GM12878 (cell line): Measurements from ENCODE around the gene CALR. TPM values are rescaled to one million over a fixed set of nuclear protein-coding genes. Genes with fewer than 3 reads are reported as not detected.
A peak's percentile ranks its signal among the peaks of the same experiment; 100 is the strongest.

ENCODE experiments used
- BRCA1 ChIP-seq: IDR thresholded peaks from 2 replicates; pipeline ENCODE4 v1.6.1; 2011; ENCODE audit warnings: low read depth, low read length, improper control_type of control experiment
- CBX5 ChIP-seq: sonication (generic); IDR thresholded peaks from 2 replicates; pipeline ENCODE4 v1.6.1; 2016; ENCODE audit warnings: low read depth, moderate library complexity, mild to moderate bottlenecking, inconsistent platforms
- CEBPB ChIP-seq, 2 experiments: fragments of 150-350 bp in 1 of 2; IDR thresholded peaks; 2 replicates each; pipeline ENCODE4 v1.6.1; 2012 to 2014; ENCODE audit warnings: low read depth in 2 of 2, low read length in 2 of 2, borderline replicate concordance in 1 of 2, inconsistent platforms in 1 of 2
- CREM ChIP-seq: IDR thresholded peaks from 2 replicates; pipeline ENCODE4 v1.6.1; 2014; ENCODE audit warnings: antibody characterized with exemption, low read depth
- DPF2 ChIP-seq: fragments of 450-650 bp; IDR thresholded peaks from 2 replicates; pipeline ENCODE4 v1.6.1; 2017; ENCODE audit warnings: mild to moderate bottlenecking
- E4F1 ChIP-seq: fragments of 450-650 bp; IDR thresholded peaks from 2 replicates; pipeline ENCODE4 v1.6.1; 2018; ENCODE audit warnings: borderline replicate concordance, mild to moderate bottlenecking; ENCODE audit not compliant: partially characterized antibody
- EZH2 ChIP-seq: IDR thresholded peaks from 2 replicates; pipeline ENCODE4 v1.6.1; 2012; ENCODE audit warnings: low read depth, mild to moderate bottlenecking, control low read depth, inconsistent platforms, low read length, borderline replicate concordance; ENCODE audit not compliant: control insufficient read depth
- IKZF1 ChIP-seq: fragments of 450-650 bp; conservative IDR thresholded peaks from 2 replicates; pipeline ENCODE4 v1.6.1; 2017; ENCODE audit warnings: antibody characterized with exemption, mild to moderate bottlenecking
- KAT2A ChIP-seq: conservative IDR thresholded peaks from 2 replicates; pipeline ENCODE4 v1.6.1; 2011; ENCODE audit warnings: low read depth, low read length; ENCODE audit not compliant: control insufficient read depth
- MEF2A ChIP-seq: IDR thresholded peaks from 2 replicates; pipeline ENCODE4 v1.6.1; 2011; ENCODE audit warnings: low read depth, mild to moderate bottlenecking, low read length, moderate library complexity; ENCODE audit not compliant: insufficient read depth
- POLR2AphosphoS5 ChIP-seq: IDR thresholded peaks from 2 replicates; pipeline ENCODE4 v1.6.1; 2011; ENCODE audit warnings: mild to moderate bottlenecking, low read length, inconsistent platforms
- RAD51 ChIP-seq: fragments of 450-650 bp; IDR thresholded peaks from 2 replicates; pipeline ENCODE4 v1.6.1; 2016; ENCODE audit warnings: moderate library complexity, mild to moderate bottlenecking, inconsistent platforms
- RELA ChIP-seq: fragments of 450-650 bp; IDR thresholded peaks from 2 replicates; pipeline ENCODE4 v1.8.0; 2014; ENCODE audit warnings: borderline replicate concordance; ENCODE audit not compliant: partially characterized antibody
- RELB ChIP-seq: fragments of 450-650 bp; IDR thresholded peaks from 2 replicates; pipeline ENCODE4 v1.6.1; 2017; ENCODE audit warnings: low read depth, mild to moderate bottlenecking, moderate library complexity
- REST ChIP-seq: IDR thresholded peaks from 2 replicates; pipeline ENCODE4 v1.6.1; 2012; ENCODE audit warnings: mild to moderate bottlenecking, low read depth, low read length
- SMAD5 ChIP-seq: IDR thresholded peaks from 2 replicates; pipeline ENCODE4 v1.6.1; 2016; ENCODE audit warnings: antibody characterized with exemption, low read depth
- STAT1 ChIP-seq: fragments of 450-650 bp; conservative IDR thresholded peaks from 2 replicates; pipeline ENCODE4 v1.6.1; 2014; ENCODE audit warnings: antibody characterized with exemption, mild to moderate bottlenecking
- STAT3 ChIP-seq: IDR thresholded peaks from 2 replicates; pipeline ENCODE4 v1.6.1; 2011; ENCODE audit warnings: low read depth, low read length, improper control_type of control experiment
- TARDBP ChIP-seq: IDR thresholded peaks from 2 replicates; pipeline ENCODE4 v1.6.1; 2016; ENCODE audit warnings: borderline replicate concordance
- TCF12 ChIP-seq: IDR thresholded peaks from 2 replicates; pipeline ENCODE4 v1.6.1; 2011; ENCODE audit warnings: low read depth, mild to moderate bottlenecking, low read length
- USF1 ChIP-seq: IDR thresholded peaks from 2 replicates; pipeline ENCODE4 v1.6.1; 2011; ENCODE audit warnings: borderline replicate concordance, low read depth, mild to moderate bottlenecking, moderate library complexity, mixed read lengths, low read length; ENCODE audit not compliant: insufficient read depth; ENCODE audit errors: extremely low read length
- ZNF217 ChIP-seq: fragments of 450-650 bp; IDR thresholded peaks from 2 replicates; pipeline ENCODE4 v1.6.1; 2017; ENCODE audit warnings: antibody characterized with exemption, mild to moderate bottlenecking
- ZNF24 ChIP-seq: fragments of 450-650 bp; IDR thresholded peaks from 2 replicates; pipeline ENCODE4 v1.6.1; 2017; ENCODE audit warnings: antibody characterized with exemption, mild to moderate bottlenecking
- polyA plus RNA-seq, 11 experiments: library from polyadenylated mRNA; depleted of rRNA in 4 of 11; unstranded in 6 of 11; stranded (reverse) in 5 of 11; fragments of >200 nt; fragmentation: Nextera tagmentation in 4 of 11; fragmentation: Illumina TruSeq in 1 of 11; extraction: Ambion mirVana in 4 of 11; extraction: Trizol in 1 of 11; gene quantifications; 1 replicate in 1 of 11; 2 replicates in 10 of 11; pipeline versions ENCODE4 v1.2.1 to v1.2.3, GENCODE V29; 2011 to 2016; ENCODE audit warnings: inconsistent platforms in 2 of 11, missing spikeins in 2 of 11, low read depth in 1 of 11
- total RNA-seq, 4 experiments: library from RNA; depleted of rRNA in 3 of 4; stranded (reverse); fragments of >200 nt in 3 of 4; fragmentation: Illumina TruSeq in 1 of 4; extraction: Trizol in 1 of 4; gene quantifications; 2 replicates each; pipeline versions ENCODE4 v1.2.1 to v1.2.3, GENCODE V29; 2013 to 2021

CALR gene
- total and polyA plus RNA-seq, 10 of the 15 experiments (the other 5 are each of a cell fraction or from before 2014, with no cell fraction given): 202 to 1,451 (median 749) TPM

- TF ChIP-seq STAT1 (no peak), CREM (no peak), RAD51 (peak; percentile 89), TCF12 (no peak), TARDBP (no peak), CBX5 (no peak), SMAD5 (no peak), POLR2AphosphoS5 (no peak), ZNF217 (no peak), STAT3 (no peak), EZH2 (no peak), IKZF1 (peak; percentile 50), RELB (peak; percentile 82), RELA (peak; percentile 52), E4F1 (no peak), CEBPB (IDR thresholded peaks at IDR 0.05; ENCODE audit: borderline replicate concordance in 1 of 2, low read depth in 2 of 2, low read length in 2 of 2) (no peak), DPF2 (no peak), BRCA1 (no peak), ZNF24 (no peak), KAT2A (no peak), USF1 (peak; percentile 80), REST (no peak), MEF2A (no peak)
These were observed 1.1 kb upstream of the CALR start (continued) for GRCh38 chr19:12937093-12937926.
